ENCODE results near the gene KCNN2. TPM values are rescaled to one million over a fixed set of nuclear protein-coding genes. Genes with fewer than 3 reads are reported as not detected.

KCNN2 gene
- total and polyA plus RNA-seq, 2 donors = 0.66 to 1.1 TPM

GRCh38 chr5:114448481-114448880, 86.6 kb downstream of the KCNN2 start:
- Histone ChIP-seq H3K27me3 (ENCODE audit: control insufficient read depth in 2 of 2, insufficient read depth in 1 of 2, low read length in 1 of 2) (no peaks in the 10 kb centered on the region), H3K36me3 (ENCODE audit: control insufficient read depth in 2 of 2, insufficient read depth in 2 of 2, low read length in 1 of 2) (no peaks in the 10 kb centered on the region), H3K4me1 (ENCODE audit: control insufficient read depth in 2 of 2, insufficient read depth in 2 of 2, low read length in 2 of 2) (no peaks in the 10 kb centered on the region), H3K4me3 (ENCODE audit: low read length in 2 of 2) (no peak overlapping the region), H3K27ac (ENCODE audit: low read depth in 1 of 2, low read length in 1 of 2) (no peak overlapping the region), H3K9me3 (ENCODE audit: control insufficient read depth in 2 of 2, insufficient read depth in 1 of 2, low read length in 1 of 2) (no peaks in the 10 kb centered on the region)
- WGBS = 64% methylated on average over 4 of the region's 4 CpGs
- no peak for DNase-seq (ENCODE audit: low read depth in 6 of 9, low spot score in 9 of 9)

- Histone ChIP-seq H3K9me3 (ENCODE audit: control insufficient read depth in 2 of 2, insufficient read depth in 1 of 2, low read length in 1 of 2) (no peaks in the 10 kb centered on the region), H3K4me3 (ENCODE audit: low read length in 2 of 2) (no peak overlapping the region), H3K36me3 (ENCODE audit: control insufficient read depth in 2 of 2, insufficient read depth in 2 of 2, low read length in 1 of 2) (no peaks in the 10 kb centered on the region), H3K27ac (ENCODE audit: low read depth in 1 of 2, low read length in 1 of 2) (no peak overlapping the region), H3K4me1 (ENCODE audit: control insufficient read depth in 2 of 2, insufficient read depth in 2 of 2, low read length in 2 of 2) (no peaks in the 10 kb centered on the region), H3K27me3 (ENCODE audit: control insufficient read depth in 2 of 2, insufficient read depth in 1 of 2, low read length in 1 of 2) (no peaks in the 10 kb centered on the region)
- DNase-seq (ENCODE audit: low read depth in 6 of 9, low spot score in 9 of 9) = peak in 6 of 9 donors; percentile 2 to 23 (median 8)
- 6% methylated on average over 16 of the region's 16 CpGs for WGBS
These were observed 88.1 kb downstream of the KCNN2 start for GRCh38 chr5:114449860-114450421.

GRCh38 chr5:114450437-114450836, 88.6 kb downstream of the KCNN2 start:
- Histone ChIP-seq H3K36me3 (ENCODE audit: control insufficient read depth in 2 of 2, insufficient read depth in 2 of 2, low read length in 1 of 2) (no peaks in the 10 kb centered on the region), H3K27ac (ENCODE audit: low read depth in 1 of 2, low read length in 1 of 2) (no peak overlapping the region), H3K4me1 (ENCODE audit: control insufficient read depth in 2 of 2, insufficient read depth in 2 of 2, low read length in 2 of 2) (no peaks in the 10 kb centered on the region), H3K9me3 (ENCODE audit: control insufficient read depth in 2 of 2, insufficient read depth in 1 of 2, low read length in 1 of 2) (no peaks in the 10 kb centered on the region), H3K4me3 (ENCODE audit: low read length in 2 of 2) (no peak overlapping the region), H3K27me3 (ENCODE audit: control insufficient read depth in 2 of 2, insufficient read depth in 1 of 2, low read length in 1 of 2) (no peaks in the 10 kb centered on the region)
- DNase-seq (ENCODE audit: low read depth in 6 of 9, low spot score in 9 of 9) = no peak
- 83% methylated on average over 3 of the region's 3 CpGs for WGBS

DNA sequence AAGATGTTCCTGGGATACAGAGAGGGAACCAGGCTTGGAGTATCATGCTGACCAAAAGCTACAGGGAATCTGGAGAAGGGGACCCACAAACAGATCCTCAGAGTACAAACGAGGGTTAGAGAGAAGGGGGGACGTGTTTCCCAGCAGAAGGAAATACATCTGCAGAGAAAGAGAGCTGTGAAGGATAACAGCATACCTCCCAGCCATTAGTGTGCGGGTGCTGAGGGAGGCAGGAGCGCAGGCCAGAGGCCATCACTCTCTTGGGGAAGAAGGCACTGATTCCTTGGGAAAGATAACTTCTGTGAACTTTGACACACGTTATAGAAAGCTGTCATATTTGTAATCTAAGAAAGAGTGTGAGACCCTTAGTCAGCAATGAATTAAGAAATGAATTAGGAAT, 96.9 kb downstream of the KCNN2 start:
- Histone ChIP-seq H3K4me3 (ENCODE audit: low read length in 2 of 2) (no peak overlapping the region), H3K4me1 (ENCODE audit: control insufficient read depth in 2 of 2, insufficient read depth in 2 of 2, low read length in 2 of 2) (no peaks in the 10 kb centered on the region), H3K27me3 (ENCODE audit: control insufficient read depth in 2 of 2, insufficient read depth in 1 of 2, low read length in 1 of 2) (no peaks in the 10 kb centered on the region), H3K27ac (ENCODE audit: low read depth in 1 of 2, low read length in 1 of 2) (no peak overlapping the region), H3K36me3 (ENCODE audit: control insufficient read depth in 2 of 2, insufficient read depth in 2 of 2, low read length in 1 of 2) (no peaks in the 10 kb centered on the region), H3K9me3 (ENCODE audit: control insufficient read depth in 2 of 2, insufficient read depth in 1 of 2, low read length in 1 of 2) (no peaks in the 10 kb centered on the region)
- DNase-seq (ENCODE audit: low read depth in 6 of 9, low spot score in 9 of 9) = no peak
- WGBS = 77% methylated on average over 5 of the region's 5 CpGs

DNA sequence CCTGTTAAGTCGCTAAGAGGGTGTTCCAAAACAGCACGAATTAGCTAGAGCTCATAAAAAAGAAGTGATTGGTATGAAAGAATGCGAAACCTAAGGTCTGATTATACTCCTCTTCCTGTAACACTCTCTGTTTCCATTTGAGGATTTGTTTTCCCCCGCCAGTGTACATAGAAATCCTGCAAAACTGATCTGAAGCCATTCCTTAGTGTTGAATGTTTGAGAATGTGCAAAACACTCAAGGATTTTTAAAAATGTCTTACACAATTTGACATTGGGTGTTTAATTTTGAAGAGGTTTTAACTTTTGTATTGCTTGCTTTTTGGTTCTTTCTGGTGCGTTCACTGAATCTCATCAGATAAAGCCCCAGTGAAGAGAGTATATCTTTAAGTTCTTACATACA, 105.3 kb downstream of the KCNN2 start:
- H3K9me3 ChIP-seq (ENCODE audit: control insufficient read depth in 2 of 2, insufficient read depth in 1 of 2, low read length in 1 of 2) = no peaks in the 10 kb centered on the region
- H3K27me3 ChIP-seq (ENCODE audit: control insufficient read depth in 2 of 2, insufficient read depth in 1 of 2, low read length in 1 of 2) = no peaks in the 10 kb centered on the region
- no peaks in the 10 kb centered on the region for H3K4me1 ChIP-seq (ENCODE audit: control insufficient read depth in 2 of 2, insufficient read depth in 2 of 2, low read length in 2 of 2)
- WGBS = 68% methylated on average over 5 of the region's 5 CpGs
- H3K27ac ChIP-seq (ENCODE audit: low read depth in 1 of 2, low read length in 1 of 2) = no peak overlapping the region
- DNase-seq (ENCODE audit: low read depth in 6 of 9, low spot score in 9 of 9) = no peak
- H3K4me3 ChIP-seq (ENCODE audit: low read length in 2 of 2) = no peak overlapping the region
- H3K36me3 ChIP-seq (ENCODE audit: control insufficient read depth in 2 of 2, insufficient read depth in 2 of 2, low read length in 1 of 2) = no peaks in the 10 kb centered on the region

GRCh38 chr5:114467729-114468128, 105.9 kb downstream of the KCNN2 start:
- no peaks in the 10 kb centered on the region for H3K27me3 ChIP-seq (ENCODE audit: control insufficient read depth in 2 of 2, insufficient read depth in 1 of 2, low read length in 1 of 2)
- 37% methylated on average over 3 of the region's 3 CpGs for WGBS
- DNase-seq (ENCODE audit: low read depth in 6 of 9, low spot score in 9 of 9) = no peak

DNA sequence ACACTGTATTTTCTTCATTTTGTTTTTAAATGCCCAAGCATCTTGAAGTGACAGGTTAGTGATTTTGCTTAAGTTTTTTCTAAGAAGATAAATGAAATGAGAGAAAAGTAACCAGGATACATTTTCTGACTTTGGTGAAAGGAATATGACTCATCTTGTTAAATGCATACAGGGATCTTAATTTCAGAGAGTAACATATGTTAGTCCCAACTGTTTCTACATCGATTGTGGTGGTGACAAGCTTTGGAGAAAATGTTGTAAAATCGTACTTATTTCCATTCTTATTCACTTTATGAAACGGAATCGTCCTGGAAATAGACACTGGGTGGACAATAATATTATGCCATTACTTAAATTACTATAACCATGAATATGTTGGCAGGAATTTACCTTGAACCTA, 107.5 kb downstream of the KCNN2 start:
- no peak overlapping the region for H3K27ac ChIP-seq (ENCODE audit: low read depth in 1 of 2, low read length in 1 of 2)
- H3K27me3 ChIP-seq (ENCODE audit: control insufficient read depth in 2 of 2, insufficient read depth in 1 of 2, low read length in 1 of 2) = no peaks in the 10 kb centered on the region
- no peaks in the 10 kb centered on the region for H3K4me1 ChIP-seq (ENCODE audit: control insufficient read depth in 2 of 2, insufficient read depth in 2 of 2, low read length in 2 of 2)
- H3K4me3 ChIP-seq (ENCODE audit: low read length in 2 of 2) = no peak overlapping the region
- WGBS = 92% methylated on average over 4 of the region's 4 CpGs
- no peaks in the 10 kb centered on the region for H3K36me3 ChIP-seq (ENCODE audit: control insufficient read depth in 2 of 2, insufficient read depth in 2 of 2, low read length in 1 of 2)
- H3K9me3 ChIP-seq (ENCODE audit: control insufficient read depth in 2 of 2, insufficient read depth in 1 of 2, low read length in 1 of 2) = no peaks in the 10 kb centered on the region
- no peak for DNase-seq (ENCODE audit: low read depth in 6 of 9, low spot score in 9 of 9)

More at GRCh38 chr5:114467729-114468128, 105.9 kb downstream of the KCNN2 start:
- no peaks in the 10 kb centered on the region for H3K4me1 ChIP-seq (ENCODE audit: control insufficient read depth in 2 of 2, insufficient read depth in 2 of 2, low read length in 2 of 2)
- H3K27ac ChIP-seq (ENCODE audit: low read depth in 1 of 2, low read length in 1 of 2) = no peak overlapping the region
- no peak overlapping the region for H3K4me3 ChIP-seq (ENCODE audit: low read length in 2 of 2)
- no peaks in the 10 kb centered on the region for H3K36me3 ChIP-seq (ENCODE audit: control insufficient read depth in 2 of 2, insufficient read depth in 2 of 2, low read length in 1 of 2)
- H3K9me3 ChIP-seq (ENCODE audit: control insufficient read depth in 2 of 2, insufficient read depth in 1 of 2, low read length in 1 of 2) = no peaks in the 10 kb centered on the region

DNA sequence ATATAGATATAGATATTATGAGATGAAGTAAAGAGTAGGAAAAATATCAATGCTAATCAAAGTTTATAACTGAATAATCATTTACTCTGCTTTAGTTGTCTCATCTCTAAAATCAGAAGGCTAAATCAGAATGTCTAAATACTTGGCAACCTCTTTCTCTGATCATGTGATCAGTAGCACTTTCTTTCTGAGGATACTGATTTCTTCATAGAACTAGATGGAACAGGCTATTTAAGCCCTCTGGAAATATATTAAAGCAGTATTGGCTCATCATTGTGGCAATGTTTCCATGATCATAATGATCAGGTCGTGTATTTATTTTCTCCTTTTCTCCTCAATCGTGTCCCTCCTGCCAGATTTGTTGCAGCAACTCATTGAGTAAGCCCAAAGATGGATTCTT, 109.7 kb downstream of the KCNN2 start:
- Histone ChIP-seq H3K4me3 (ENCODE audit: low read length in 2 of 2) (no peak overlapping the region), H3K27ac (ENCODE audit: low read depth in 1 of 2, low read length in 1 of 2) (no peak overlapping the region), H3K4me1 (ENCODE audit: control insufficient read depth in 2 of 2, insufficient read depth in 2 of 2, low read length in 2 of 2) (no peaks in the 10 kb centered on the region), H3K27me3 (ENCODE audit: control insufficient read depth in 2 of 2, insufficient read depth in 1 of 2, low read length in 1 of 2) (no peaks in the 10 kb centered on the region), H3K9me3 (ENCODE audit: control insufficient read depth in 2 of 2, insufficient read depth in 1 of 2, low read length in 1 of 2) (no peaks in the 10 kb centered on the region), H3K36me3 (ENCODE audit: control insufficient read depth in 2 of 2, insufficient read depth in 2 of 2, low read length in 1 of 2) (no peaks in the 10 kb centered on the region)
- 86% methylated on average over 2 of the region's 2 CpGs for WGBS
- DNase-seq (ENCODE audit: low read depth in 6 of 9, low spot score in 9 of 9) = no peak

- no peaks in the 10 kb centered on the region for H3K4me1 ChIP-seq (ENCODE audit: control insufficient read depth in 2 of 2, insufficient read depth in 2 of 2, low read length in 2 of 2)
- DNase-seq (ENCODE audit: low read depth in 6 of 9, low spot score in 9 of 9) = no peak
- 92% methylated on average over 2 of the region's 2 CpGs for WGBS
- no peaks in the 10 kb centered on the region for H3K27me3 ChIP-seq (ENCODE audit: control insufficient read depth in 2 of 2, insufficient read depth in 1 of 2, low read length in 1 of 2)
- H3K36me3 ChIP-seq (ENCODE audit: control insufficient read depth in 2 of 2, insufficient read depth in 2 of 2, low read length in 1 of 2) = no peaks in the 10 kb centered on the region
- no peak overlapping the region for H3K27ac ChIP-seq (ENCODE audit: low read depth in 1 of 2, low read length in 1 of 2)
- H3K4me3 ChIP-seq (ENCODE audit: low read length in 2 of 2) = no peak overlapping the region
- no peaks in the 10 kb centered on the region for H3K9me3 ChIP-seq (ENCODE audit: control insufficient read depth in 2 of 2, insufficient read depth in 1 of 2, low read length in 1 of 2)
These were observed 111.7 kb downstream of the KCNN2 start for GRCh38 chr5:114473541-114473940.
